Measurements from ENCODE around the gene C6orf120.

Gene C6orf120

GRCh38 chr6:169725125-169726048 lies 23.5 kb downstream of the C6orf120 start:
- DNase-seq: peak; percentile 8

GRCh38 chr6:169726049-169726400 lies 24.1 kb downstream of the C6orf120 start:
- DNase-seq: no peak

GRCh38 chr6:169726963-169727362 lies 25.0 kb downstream of the C6orf120 start:
- no peak for DNase-seq

- no peak for DNase-seq
Observed at GRCh38 chr6:169729961-169730360, 28.0 kb downstream of the C6orf120 start.

- DNase-seq: no peak
Observed at GRCh38 chr6:169738204-169738975, 36.5 kb downstream of the C6orf120 start.

- no peak for DNase-seq
Observed at GRCh38 chr6:169738976-169739529, 37.1 kb downstream of the C6orf120 start.

GRCh38 chr6:169741344-169741743 lies 39.4 kb downstream of the C6orf120 start:
- no peak for DNase-seq

- no peak for DNase-seq
Observed at GRCh38 chr6:169745405-169745804, 43.5 kb downstream of the C6orf120 start.

- DNase-seq: no peak
Observed at GRCh38 chr6:169746556-169746955, 44.6 kb downstream of the C6orf120 start.

GRCh38 chr6:169751242-169752073 lies 49.5 kb downstream of the C6orf120 start, which contains the start of the genes DYNLT2 and ERMARD:
TSS of gene DYNLT2 (minus strand) at chr6:169751572. CDS start at chr6:169751458, 114 bp downstream.
TSS of gene ERMARD (plus strand) at chr6:169751622. CDS start at chr6:169751658, 36 bp downstream.
- DNase-seq: peak; percentile 93

GRCh38 chr6:169752074-169752623 lies 50.2 kb downstream of the C6orf120 start:
- DNase-seq: no peak

Data from activated naive CD4-positive, alpha-beta T cell treated with Interleukin-2 at 50 U/mL for 16 hours (primary cell).